GM10266 (cell line): ENCODE measurements around the gene SMIM14.
"Not testable (repeated sequence)": the region's sequence is repeated elsewhere in the genome, so short reads cannot be mapped to it uniquely, and the experiment has no call there.

Experiments used
- DNase-seq: peaks from one replicate; pipeline ENCODE4 v3.0.0; 2012; ENCODE audit errors: extremely low spot score
- CTCF ChIP-seq: IDR thresholded peaks from 2 replicates; pipeline ENCODE4 v1.5.1; 2012; ENCODE audit warnings: mild to moderate bottlenecking, low read depth; ENCODE audit not compliant: control insufficient read depth, insufficient read depth; ENCODE audit errors: missing control alignments

SMIM14 gene

GRCh38 chr4:39638354-39639239 is at the start of gene SMIM14:
TSS of gene SMIM14 (minus strand) at chr4:39638865. CDS start at chr4:39605145, 33,720 bp downstream.
- DNase-seq = peak; percentile 83
- no peak for TF ChIP-seq CTCF

GRCh38 chr4:39687014-39687413 is 48.3 kb upstream of the SMIM14 start:
- no peak for TF ChIP-seq CTCF
- DNase-seq = no peak

GRCh38 chr4:39685990-39686389 is 47.3 kb upstream of the SMIM14 start:
- DNase-seq = no peak
- TF ChIP-seq CTCF = no peak

- peak; percentile 43 for DNase-seq
- TF ChIP-seq CTCF = no peak
Observed at GRCh38 chr4:39682138-39682537, 43.5 kb upstream of the SMIM14 start.

GRCh38 chr4:39681003-39681402 is 42.3 kb upstream of the SMIM14 start:
- DNase-seq = not testable (repeated sequence)

GRCh38 chr4:39675681-39676080 is 37.0 kb upstream of the SMIM14 start:
- DNase-seq = not testable (repeated sequence)

GRCh38 chr4:39670296-39670695 is 31.6 kb upstream of the SMIM14 start:
- not testable (repeated sequence) for DNase-seq

GRCh38 chr4:39668887-39669286 is 30.2 kb upstream of the SMIM14 start:
- DNase-seq = no peak
- TF ChIP-seq CTCF = no peak

GRCh38 chr4:39667706-39668105 is 29.0 kb upstream of the SMIM14 start:
- DNase-seq = no peak
- TF ChIP-seq CTCF = no peak
